NCI-H1092 (cell line): ENCODE data around the gene MEGF11.

ENCODE experiments used
- DNase-seq: peaks from one replicate; lab custom pipeline; 2025; lab: John Stamatoyannopoulos, UW

The MEGF11 gene

DNA sequence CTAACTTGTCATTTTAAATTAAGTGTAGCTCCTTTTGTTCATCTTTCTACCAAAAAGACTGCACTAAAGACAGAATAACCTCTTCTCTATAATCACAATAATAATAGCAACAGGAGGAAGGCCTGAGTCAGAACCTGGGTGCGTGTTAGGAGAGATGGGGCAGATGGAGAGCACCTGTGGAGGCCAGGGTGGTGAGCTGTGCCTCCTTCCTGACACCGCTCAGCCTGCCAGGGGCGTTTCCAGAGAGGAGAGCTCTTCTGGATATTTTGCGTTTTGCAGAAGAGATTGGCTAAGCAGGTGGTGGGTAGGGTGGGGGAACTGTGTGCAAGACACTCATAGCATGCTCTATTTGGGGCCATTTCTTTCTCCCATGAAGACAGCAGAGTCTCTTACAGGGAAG lies 83.5 kb downstream of the MEGF11 start:
- no peak for DNase-seq

DNA sequence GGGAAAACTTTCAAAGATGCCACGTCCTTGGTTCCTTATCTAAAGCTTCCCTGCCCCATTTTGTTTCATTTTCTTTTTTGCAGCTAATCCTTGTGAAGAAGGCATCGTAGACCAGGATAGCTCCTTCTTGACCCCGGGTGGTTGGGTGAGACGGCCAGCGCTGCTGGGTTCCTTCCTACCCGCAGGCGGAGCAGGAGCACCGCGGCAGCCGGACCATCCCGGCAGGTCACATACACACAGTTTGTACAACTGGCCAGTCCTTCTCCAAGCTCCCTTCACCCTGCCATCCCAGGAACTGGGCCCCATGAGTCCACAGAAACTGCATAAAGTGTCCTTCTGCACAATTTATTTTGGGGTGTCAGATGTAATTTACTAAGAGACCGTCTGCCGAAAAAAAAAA lies 83.9 kb downstream of the MEGF11 start:
- DNase-seq = no peak

DNA sequence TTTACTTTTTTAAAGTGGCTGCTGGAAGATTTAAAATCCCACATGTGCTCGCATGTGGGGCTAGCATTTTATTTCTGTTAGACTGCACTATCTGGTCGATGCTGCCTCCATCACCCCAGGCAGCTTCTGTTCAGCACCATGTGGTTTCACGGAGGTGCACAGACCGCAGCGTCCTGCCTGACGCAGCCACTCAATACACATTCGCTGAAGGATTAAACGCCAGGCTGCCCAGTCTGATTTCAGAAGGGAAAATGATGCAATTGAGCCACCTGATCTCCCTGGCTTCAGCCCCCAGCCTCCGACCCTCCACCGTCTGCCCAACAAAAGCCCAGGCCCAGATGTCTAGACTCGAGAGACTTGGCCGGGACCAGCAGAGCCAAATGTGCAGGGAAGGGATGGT lies 84.5 kb downstream of the MEGF11 start:
- DNase-seq = no peak

DNA sequence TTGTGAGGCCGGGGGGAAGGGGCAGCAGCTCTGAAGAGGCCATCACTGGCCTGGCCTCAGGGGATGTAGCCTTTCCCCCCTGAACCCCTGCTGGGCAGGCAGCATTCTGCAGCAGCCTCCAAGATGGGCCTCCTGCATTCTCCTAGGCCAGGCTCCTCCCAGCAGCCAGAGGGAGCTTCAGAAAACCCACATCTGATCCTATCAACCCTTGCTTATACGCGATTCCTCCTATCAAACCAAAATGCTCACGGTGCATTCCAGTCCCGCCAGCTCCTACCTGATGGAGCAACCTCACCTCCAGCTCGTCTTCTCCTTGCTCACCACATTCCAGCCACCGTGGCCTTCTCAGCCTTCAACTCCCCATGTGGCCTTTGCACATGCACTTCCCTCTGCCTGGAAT lies 85.7 kb downstream of the MEGF11 start:
- DNase-seq = no peak

DNA sequence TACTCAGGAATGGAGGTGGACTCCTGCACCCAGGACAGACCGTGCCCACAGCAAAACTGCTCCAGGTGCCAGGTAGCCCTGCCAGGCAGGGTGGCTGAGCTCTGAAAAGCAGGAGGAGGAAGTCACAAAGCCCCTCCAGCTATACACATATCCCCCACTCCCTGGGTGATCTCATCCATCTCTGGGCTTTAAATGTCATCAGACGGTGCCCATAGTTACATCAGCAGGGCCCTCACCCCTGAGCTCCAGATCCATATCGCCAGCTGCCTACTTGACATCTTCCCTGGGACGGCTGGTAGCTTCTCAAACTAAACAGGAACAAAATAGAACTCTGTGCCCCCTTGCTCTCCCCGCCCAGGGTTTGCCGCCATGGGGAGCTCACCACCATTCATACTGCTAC lies 87.7 kb downstream of the MEGF11 start:
- no peak for DNase-seq

DNA sequence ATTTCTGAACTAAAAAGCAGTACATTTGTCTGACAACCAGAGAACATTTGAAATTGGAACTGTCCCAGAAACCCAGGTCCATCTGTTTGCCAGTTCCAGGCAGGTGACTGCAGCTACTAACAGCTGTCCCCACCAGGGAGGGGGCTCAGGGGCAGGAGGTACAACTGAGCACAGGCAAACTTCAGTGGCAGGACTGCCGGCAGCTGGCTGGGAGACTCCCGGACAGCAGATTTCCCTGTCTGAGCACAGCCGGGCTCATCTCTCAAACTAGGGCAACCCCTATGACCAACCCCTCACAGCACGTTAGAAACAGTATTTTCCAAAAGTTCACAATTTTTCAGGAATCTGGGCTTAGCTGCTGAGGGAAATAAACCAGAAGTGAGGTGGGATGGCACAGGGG lies 88.8 kb downstream of the MEGF11 start:
- no peak for DNase-seq

DNA sequence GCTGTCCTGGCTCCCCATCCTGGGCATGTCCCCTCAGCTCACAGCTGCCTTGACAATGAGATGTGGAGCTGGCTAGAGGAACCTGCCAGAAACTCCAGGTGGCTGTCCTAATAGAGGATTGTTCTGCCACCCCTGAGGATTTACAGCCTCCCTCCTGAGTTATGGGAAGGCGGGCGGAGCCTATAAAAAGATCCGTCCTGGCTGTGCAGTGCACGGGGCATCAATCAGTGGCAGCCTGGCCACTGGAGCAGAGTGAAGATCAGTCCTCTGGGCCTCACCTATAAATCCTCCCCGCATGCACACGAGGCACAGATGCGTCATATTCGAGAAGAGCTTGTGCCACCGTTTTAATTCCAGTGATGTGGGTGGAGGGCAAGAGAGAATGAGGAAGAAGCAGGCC lies 90.0 kb downstream of the MEGF11 start:
- no peak for DNase-seq

DNA sequence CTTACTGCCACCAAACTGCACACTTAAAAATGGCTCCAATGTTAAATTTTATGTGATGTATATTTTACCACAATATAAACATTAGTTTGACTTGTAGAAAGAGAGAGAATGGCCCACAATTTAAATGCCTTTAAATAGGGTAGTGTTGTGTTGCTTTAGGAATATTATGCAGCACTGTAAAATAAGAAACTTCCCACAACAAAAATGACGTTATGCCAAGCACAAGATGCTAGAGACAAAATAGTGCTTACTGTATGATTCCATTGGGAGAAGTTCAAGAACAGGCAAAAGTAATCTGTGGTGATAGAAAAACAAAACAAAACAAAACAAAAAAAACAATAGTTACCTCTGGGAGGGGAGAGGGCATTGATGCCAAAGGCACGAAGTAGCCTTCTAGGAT lies 91.3 kb downstream of the MEGF11 start:
- no peak for DNase-seq

DNA sequence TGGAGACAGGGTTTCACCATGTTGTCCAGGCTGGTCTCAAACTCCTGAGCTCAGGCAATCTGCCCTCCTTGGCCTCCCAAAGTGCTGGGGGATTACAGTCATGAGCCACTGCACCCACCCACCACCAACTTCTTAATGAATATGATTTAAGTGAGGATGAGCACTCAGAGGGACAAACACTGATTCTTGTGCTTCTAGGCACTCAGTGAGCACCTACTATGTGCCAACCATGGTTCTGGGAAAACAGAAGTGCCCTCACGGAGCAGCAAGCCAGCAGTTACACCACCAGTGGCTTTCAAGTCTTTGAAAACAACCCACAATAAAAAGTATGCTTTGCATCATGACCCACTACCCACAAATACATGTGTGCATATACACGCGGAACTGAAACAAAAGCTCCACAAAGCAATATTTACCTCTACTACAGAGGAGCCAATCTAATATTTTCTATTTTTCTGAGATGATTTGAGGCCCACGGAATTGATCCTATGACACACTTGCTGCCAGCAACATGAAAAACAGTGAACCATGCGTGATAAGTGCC lies 91.9 kb downstream of the MEGF11 start:
- DNase-seq = no peak

DNA sequence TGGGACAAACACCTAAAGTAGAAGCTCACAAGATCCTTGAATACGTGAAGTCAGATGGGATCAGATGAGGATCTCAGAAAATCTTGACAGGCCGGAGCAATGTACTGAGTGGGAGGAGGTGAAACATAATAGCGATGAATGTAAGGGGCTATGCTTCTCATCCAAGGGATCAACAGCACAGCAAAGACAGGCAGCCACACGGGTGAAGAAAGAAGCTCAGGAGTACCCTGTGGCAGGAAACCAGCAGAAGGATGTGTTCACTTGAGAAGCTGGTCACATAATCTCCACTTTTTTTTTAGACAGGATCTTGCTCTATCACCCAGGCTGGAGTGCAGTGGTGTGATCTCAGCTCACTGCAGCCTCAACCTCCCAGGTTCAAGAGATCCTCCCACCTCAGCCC lies 92.4 kb downstream of the MEGF11 start:
- DNase-seq = no peak

DNA sequence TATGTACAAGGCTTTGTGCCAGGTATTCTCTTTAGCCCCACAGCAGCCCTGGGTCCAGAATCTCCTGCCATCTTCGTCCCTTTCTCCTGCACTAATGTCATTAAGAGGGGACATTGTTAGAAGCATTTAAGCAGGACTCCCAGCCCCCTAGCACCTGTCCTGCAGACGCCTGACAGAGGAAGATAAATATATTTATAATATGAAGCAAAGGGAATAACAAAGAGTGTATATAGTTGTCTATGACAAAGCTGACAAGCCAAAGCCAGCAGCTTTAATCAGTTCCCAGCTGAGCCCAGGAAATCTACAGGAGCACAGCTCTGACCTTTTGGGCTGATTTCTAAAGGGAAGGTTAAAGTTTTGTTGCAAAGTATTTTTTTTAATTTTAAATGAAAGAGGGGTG lies 96.0 kb downstream of the MEGF11 start:
- no peak for DNase-seq

DNA sequence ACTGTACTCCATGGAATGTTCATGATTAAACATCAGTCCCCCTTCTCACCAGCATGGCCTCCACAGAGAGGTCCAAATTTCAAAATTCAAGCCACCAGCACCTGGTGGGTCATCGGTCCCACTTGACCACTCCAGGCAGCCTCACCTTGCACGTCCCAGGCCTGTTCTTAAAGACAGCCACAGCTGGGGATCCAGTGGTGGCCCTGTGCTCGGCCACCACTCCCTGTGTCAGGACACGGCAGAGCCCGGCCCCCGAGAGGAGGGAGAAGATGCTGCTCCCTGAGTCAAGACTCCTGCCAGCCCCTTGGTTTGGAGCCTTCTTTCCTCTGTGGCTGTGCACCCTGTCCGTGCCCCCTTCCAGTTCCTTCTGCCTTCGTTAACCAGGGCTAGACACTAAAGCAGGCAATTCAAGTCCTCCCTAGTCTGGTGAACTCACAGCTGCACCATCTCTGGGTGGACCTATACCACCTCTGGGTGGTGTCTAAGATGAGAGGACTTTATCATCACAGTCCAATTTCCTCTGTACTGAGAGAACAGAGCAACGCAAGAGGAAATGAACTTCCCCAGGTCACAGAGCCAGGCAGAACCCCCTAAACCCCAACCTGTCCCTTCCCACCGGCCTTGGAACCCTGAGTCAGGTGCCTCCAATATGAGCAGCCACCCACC lies 97.1 kb downstream of the MEGF11 start:
- DNase-seq = no peak

DNA sequence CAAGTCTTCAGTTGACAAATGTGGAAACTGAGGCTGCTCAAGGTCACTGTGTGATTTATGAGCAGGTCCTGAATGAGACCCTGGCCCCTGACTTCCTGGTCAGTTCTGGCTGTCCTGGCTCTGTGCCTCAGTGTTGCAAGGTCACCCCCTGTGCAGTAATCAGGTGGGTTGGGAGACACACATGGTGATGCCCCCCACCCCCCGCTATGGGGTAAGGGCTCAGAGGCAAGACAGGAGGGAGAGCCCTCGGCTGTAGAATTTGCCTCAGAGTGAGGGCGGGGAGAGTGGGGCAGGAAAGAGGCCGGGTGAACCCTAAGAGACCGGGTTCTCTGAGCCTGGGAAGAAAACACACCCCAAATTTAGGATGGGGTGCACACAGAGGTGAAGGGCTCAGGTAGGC lies 98.5 kb downstream of the MEGF11 start:
- no peak for DNase-seq

DNA sequence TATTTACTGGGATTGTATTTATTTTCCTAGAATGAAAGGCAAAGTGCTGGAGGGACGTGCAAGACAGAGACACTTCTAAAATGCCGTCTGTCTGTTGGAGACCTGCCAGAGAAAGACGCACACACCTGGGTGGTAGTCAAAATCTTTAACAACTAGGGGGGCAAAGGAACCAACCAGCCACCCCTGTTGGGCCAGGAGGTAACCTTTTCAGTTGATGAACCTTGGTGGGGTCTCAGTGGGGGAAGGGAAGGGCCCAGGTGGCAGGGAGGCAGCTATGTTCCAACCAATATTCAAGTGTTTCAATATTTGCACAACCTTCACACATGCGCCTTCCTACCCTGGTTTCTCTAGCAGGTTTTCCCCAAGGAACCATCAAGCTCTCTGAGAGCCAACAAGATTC lies 99.0 kb downstream of the MEGF11 start:
- peak; percentile 47 for DNase-seq

DNA sequence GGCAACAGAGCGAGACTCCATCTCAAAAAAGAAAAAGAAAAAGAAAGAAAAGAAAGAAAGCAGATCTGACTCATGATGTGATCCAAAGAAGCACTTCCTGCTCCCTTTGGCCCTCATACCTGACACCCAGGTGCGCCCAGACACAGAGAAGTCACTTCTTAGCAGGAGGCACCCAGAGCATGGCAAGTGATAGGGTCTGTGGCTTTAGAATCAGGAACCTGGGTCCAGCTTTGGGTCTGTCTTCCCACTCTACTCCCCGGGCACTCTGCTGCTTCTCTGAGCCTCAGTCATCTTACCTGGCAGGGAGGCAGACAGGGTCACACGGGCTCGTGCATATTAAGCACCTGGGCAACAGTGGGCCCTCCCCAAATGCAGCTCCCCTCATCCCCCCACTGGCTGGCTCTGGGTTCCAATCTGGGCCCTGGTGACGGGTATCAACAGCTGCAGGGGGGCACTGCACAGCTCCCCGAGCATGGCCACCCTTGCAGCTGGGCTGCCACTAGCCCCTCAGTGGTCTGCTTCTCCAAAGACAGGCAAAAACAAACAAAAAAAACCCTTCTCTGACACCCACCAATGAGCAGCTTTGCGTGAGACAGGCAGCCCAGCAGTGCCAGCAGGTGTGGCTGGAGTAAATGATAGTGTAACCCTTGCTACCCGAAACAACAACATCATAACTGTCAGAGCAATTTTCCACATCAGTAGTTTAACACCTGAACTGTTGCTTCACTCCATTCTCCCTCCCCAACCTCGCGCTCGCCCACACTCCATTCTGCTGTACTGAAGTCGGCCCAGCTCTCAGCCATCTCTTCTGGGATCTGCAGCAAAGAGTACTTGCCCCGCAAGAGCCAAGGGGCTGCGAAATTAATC lies 99.8 kb downstream of the MEGF11 start:
- peak; percentile 77 for DNase-seq

DNA sequence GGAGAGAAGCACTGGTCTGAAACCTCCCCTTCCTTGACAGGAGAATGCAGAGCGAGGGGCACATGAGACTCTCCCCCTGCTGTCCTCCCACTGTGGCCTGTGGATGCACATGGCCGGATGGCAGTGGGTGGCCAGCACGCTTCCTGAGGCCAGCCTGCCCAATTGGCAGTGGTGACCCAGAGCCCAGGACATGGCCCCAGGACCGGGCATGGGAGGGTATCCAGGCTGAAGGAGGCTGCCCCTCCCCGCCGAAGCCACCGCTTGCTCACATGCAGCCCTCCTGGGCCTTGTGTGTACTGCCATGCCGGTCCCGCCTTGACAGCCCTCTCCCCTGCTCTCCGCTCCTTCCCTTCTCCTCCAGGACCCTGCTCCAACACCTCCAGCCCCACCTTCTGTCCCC lies 100.9 kb downstream of the MEGF11 start:
- no peak for DNase-seq

DNA sequence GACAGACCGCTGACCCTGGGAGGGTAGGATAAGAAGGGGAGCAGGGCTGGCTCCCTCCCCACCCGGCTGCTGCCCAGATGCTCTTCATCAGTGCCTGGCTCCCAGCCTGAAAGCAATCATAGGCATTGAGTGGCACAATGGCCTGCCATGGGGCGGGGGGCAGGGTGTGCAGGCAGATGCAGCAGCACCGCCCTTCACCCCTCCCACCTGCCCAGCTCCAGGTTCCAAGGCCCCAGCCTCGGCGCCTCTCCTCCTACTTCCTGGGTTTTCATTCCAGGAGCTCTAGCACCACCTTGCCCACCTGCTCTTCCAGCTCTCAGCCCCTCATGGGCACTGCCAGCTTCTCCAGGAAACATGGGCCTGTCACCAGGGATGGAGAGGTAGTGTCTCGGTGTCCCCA lies 101.7 kb downstream of the MEGF11 start:
- peak; percentile 93 for DNase-seq

DNA sequence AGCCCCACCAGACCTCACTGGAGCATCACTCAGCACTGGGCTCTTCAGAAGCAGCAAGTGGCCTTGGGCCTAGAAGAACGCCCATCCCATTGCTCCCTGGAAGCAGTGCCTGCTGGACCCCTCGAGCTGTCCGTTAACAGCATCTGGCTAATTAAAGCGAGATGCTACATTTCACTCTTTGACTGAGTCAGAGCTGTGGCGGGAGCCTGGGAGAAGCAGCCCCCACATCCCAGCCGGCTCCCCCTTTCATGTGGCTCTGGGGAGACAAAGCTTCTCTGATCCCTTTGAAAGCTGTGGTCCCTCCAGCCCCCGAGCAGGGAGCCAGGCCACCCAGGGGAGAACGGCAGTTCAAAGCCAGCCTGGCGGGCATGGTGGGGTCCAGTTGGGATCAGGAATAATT lies 103.7 kb downstream of the MEGF11 start:
- DNase-seq = no peak

DNA sequence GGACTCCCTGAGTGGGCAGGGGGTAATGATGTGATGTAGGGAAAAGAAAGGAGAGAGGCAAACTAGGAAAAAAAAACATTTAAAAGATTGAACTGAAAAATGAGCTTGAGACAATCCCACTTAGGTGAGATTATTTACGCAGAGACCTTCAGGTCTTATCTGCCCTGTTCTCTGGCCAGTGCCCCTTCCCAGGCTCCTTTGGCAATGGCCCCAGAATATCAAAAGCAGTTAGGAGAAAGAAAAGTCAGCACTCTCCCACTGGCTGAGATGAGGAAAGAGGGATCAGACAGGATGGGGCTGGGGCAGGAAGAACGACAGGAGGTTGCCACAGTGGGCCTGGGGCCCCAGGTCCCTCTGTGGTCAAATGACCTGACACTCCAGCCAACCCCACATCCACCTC lies 105.4 kb downstream of the MEGF11 start:
- DNase-seq = no peak

DNA sequence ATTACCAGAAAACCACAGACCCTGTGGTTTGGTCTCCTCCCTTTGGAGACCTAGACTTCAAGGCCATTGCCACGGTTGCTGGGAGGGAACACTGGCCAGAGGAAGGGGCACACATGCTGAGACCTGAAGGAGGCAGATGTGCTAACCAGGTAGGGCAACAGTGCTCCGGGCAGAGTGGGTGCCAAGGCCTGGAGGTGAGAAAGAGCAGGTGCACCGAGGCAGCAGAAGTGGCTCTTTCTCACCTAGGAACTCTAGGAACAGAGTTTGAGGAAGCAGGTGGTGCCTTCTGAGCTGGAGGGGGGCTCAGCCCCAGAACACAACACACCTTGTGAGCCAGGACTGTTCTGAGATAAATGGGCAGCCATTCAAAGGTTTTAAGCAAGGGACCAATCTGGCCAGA lies 106.1 kb downstream of the MEGF11 start:
- no peak for DNase-seq

DNA sequence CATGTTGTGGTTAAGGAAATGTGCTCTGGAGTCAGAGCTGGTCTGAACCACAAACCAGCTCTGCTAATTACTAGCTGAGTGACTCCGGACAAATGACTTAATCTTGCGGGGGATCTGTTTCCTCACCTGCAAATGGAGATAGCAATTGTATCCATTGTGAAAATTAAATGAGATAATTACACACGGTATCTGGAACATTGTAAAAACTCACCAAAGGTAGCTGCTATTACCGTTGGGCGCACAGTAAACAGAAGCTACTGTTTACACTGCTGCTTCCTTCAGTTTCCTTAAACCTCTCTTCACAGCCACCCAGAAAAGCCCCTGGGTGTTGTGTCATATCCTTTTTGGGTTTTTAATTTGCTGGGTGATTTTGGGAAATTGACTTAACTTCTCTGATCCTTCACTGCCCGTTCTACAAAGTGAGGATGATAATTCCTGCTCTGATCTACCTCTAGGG lies 107.8 kb downstream of the MEGF11 start:
- no peak for DNase-seq

DNA sequence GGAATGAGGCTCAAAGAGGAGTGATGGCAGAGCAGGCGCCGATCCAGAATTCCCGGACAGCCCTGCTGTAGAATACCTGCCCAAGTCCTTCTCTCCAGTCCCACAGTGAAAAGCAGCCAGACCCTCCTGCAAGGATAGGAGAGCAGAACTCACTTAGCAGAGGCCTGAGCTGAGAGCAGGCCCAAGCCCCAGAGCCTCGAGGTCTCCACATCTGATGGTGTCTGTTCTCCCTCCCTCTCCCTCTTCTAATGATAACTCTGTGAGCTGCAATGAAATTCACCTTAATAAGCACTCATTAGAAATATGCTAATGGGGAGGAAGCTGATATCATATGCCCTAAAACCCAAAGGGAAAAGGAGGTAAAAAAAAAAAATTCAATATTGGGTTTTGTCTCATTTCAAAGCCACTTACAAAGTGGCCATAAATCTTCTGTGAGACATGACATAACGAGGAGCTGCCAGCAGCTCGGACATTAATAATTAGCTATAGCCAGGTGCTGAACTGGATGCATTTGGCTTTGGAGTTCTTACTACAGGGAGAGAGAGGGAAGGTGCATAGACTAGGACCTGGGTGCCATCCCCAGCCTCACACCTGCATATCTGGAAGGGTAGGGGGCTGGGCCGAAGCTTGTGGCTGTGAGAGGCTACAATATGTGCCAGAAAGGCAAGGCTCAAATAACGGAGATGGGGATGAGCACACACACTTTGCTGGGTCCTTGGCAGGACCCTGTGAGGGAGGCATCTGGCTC lies 108.4 kb downstream of the MEGF11 start:
- DNase-seq = no peak

DNA sequence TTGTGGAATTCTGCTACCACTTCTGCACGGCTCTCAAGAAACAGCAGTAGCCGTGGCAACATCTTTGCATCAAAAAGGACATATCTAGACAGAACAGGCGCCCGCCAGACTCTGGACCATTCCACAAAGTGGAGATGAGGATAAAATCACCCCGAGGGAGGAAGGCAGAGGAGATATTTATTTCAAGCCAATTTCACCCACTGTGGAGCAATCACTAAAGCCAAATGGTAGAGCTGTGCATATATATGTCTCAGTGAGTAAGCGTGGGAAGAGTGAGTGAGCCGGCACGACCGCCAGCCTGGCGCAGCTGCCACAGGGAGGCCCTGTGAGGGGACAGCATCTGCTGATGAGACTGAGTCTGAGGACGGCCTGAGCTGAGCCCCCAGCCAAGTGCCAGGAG lies 111.3 kb downstream of the MEGF11 start:
- no peak for DNase-seq
